Activated T-cell treated with anti-CD3 and anti-CD28 coated beads, Interleukin-2, amount 50 U/mL, for 1 hour (primary cell): ENCODE data around the gene OXT.
"Not testable (repeated sequence)": the region's sequence is repeated elsewhere in the genome, so short reads cannot be mapped to it uniquely, and the experiment has no call there.

ENCODE experiments used
- DNase-seq: peaks from one replicate; pipeline ENCODE4 v3.0.0-alpha.2; 2020

The OXT gene

DNA sequence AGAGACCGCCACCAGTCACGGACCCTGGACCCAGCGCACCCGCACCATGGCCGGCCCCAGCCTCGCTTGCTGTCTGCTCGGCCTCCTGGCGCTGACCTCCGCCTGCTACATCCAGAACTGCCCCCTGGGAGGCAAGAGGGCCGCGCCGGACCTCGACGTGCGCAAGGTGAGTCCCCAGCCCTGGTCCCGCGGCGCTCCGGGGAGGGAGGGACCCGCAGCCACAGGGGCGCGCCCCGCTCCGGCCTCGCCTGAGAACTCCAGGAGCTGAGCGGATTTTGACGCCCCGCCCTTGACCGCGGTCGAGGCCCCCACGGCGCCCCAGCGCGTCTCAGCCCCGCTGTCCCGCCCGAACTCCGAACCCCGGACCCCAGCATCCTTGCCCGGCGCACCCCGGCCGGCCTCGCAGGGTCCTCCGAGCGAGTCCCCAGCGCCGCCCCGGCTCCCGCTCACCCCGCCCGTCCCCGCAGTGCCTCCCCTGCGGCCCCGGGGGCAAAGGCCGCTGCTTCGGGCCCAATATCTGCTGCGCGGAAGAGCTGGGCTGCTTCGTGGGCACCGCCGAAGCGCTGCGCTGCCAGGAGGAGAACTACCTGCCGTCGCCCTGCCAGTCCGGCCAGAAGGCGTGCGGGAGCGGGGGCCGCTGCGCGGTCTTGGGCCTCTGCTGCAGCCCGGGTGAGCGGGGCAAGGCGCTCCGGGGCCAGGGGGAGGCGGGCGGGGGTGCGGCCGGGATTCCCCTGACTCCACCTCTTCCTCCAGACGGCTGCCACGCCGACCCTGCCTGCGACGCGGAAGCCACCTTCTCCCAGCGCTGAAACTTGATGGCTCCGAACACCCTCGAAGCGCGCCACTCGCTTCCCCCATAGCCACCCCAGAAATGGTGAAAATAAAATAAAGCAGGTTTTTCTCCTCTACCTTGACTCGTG, at the start of gene OXT:
OXT (plus strand) TSS at position 11 of the 920 bp plus-strand sequence; CDS start at position 47, 36 bp downstream.
- DNase-seq = peak; percentile 79

DNA sequence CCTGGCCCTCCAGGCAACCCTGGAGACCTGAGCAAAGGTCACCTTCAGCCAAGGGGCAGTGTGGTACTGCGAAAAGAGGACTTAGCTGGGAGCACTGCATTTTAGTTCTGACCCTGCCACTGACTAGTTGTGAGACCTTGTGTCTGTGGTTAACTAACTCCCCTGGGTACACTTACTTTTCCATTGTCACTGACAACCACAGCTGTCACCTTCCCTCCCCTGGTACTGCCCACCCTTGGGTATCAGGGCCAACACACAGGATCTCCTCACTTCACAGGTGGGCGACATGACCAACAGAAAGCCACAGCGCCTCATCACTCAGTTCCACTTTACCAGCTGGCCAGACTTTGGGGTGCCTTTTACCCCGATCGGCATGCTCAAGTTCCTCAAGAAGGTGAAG, 49.6 kb upstream of the OXT start:
- no peak for DNase-seq

DNA sequence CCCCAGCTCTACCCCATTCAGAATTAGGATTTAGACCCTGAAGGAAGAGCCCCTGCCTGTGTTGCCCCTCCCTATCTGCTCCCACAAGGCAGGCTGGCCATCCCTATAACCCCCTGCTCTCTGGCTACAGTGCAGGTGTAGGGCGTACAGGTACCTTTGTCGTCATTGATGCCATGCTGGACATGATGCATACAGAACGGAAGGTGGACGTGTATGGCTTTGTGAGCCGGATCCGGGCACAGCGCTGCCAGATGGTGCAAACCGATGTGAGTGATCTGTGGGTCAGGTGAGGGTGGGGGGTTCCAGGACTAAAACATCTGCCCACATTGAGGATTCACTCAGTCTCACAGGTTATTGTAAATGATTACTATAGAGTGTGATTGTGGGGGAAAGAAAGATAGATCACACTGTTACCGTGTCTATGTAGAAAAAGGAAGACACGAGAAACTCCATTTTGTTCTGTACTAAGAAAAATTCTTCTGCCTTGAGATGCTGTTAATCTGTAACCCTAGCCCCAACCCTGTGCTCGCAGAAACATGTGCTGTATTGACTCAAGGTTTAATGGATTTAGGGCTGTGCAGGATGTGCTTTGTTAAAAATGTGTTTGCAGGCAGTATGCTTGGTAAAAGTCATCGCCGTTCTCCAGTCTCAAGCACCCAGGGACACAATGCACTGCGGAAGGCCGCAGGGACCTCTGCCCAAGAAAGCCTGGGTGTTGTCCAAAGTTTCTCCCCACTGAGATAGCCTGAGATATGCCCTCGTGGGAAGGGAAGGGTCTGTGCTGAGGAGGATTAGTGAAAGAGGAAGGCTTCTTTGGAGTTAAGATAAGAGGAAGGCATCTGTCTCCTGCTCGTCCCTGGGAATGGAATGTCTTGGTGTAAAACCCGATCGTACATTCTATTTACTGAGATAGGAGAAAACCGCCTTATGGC, 48.6 kb upstream of the OXT start:
- DNase-seq = not testable (repeated sequence)

DNA sequence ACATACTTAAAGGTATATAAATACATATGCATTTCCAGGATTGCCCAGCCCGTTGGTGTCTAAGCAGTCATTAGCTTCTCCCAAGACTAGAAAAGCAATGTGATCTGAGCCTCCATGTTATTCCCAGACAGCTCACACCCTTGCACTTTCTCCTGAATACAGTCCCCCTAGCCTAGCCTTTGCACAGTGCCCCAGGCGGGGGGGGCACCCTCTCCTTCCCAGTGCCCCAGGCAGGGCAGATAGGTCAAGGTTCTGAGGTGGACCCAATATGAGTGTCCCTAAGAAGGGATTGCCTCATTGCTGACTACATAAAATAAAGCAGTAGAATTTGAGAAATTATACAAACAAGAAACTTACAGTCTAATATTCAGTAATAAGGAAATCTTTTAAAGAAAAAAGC, 43.4 kb upstream of the OXT start:
- DNase-seq = no peak

DNA sequence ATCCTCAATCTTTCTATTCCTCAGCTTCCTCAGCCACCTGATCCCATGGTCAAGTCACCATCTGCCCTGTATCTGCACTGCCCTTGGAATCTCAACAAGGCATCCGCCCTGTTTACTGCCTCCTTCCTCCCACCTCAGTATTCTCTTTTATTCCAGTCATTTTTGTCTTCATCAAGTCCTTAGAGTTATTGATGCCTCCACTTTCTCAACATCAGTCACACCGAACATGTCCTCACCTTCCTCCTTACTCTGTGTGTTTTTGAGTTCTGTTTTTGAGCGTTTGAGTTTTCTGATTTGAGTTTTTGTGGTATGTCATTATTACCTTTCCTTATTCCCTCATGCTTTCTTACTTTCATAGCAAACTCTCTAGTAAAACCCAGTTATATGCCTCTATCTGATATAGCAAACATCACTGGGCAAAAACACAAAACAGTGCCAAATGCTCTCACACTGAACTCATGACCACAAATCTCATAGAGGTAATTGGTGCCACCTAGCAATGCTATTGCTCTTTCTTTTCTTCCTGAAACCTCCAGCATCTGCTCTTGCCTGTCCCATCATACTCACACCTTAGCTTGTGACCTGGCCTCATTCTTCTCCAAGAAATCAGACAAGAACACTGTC, 39.8 kb upstream of the OXT start:
- no peak for DNase-seq

DNA sequence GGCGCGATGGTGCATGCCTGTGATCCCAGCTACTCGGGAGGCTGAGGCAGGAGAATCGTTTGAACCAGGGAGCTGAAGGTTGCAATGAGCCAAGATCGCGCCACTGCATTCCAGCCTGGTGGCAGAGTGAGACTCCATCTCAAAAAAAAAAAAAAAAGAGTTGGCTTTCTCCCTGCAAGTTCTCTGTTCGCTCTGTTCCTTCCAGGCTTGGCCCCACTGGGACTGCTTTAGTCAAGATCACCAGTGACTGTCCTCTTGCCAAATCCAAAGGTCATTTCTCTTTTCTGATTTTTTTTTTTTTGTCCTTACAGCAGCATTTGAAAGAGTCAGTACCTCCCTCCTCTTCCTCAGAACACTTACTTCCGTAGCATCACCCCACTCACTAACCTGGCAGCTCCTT, 38.8 kb upstream of the OXT start:
- DNase-seq = no peak

DNA sequence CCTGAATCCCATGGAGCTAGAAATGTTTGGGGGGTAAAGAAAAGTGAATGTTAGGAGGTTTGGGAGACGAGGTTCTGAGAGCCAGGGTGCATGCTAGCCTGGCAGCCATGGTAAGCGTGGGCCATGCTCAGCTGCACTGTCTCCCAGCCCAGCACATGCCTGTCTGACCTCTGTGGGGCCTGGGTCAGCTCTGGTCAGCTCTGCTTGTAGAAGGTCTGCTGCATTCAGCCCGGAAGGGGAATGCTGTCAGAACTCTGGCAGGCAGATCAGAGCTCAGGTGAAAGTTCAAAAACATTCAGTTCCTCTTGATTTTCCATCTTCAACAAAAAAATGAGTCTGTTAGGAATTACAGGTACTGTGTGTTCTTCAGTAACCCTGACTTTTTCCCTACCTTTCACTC, 33.8 kb upstream of the OXT start:
- no peak for DNase-seq

DNA sequence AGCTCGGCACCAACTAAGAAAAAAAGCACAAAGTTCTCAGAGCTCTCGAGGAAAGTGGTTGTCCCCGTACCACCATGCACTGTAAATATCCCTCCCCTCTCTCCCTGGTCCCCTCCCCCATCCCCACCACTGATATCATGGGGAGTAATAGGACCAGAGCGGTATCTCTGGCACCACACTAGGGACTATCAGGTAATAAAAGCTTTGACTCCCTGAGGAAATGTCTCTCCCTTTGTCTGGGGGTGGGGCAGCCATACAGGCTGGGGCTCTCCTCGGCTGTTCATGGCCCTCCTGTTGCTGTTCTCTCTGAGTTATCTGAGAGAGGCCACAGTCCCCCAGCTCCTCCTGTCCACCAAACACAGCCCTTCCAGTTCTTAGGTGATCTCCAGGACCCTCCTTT, 33.0 kb upstream of the OXT start:
- DNase-seq = no peak

DNA sequence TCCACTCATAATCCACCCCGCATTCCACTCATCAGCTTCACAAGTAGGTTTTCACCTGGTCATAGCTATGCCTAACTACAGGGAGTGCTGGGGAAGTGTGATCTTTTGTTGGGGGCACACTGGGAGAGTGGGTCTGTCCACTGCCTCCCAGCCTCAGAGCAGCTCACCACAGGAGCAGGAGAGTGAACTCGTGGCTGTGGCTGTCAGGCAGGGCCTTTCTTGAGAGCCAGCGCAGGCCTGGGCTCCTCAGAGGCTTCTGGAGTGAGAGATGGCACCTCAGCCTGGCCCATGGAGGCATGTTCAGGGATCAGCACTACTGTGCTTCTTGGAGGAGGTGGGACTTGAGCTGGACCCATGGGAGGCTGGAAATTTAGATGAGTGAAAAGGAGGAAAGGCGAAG, 32.0 kb upstream of the OXT start:
- DNase-seq = no peak

DNA sequence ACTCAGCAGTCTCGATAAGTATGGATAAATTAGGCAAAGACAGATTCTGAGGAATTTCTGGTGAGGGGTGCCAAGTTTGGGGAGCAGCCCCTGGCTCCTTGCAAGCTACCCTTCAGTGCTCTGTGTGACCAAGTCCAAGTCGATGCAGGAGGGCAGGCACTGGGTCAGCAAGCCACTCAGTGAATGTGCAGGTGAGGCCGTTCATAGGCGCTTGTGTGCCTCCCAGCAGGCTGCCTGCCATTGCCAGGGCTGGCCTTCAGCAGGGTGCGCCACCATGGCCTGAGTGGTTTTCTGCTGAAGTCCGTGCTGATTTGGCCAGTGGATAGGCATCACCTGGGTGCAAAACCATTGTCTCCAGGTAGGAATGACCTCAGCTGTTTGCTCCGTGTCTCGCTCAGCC, 31.3 kb upstream of the OXT start:
- DNase-seq = no peak

DNA sequence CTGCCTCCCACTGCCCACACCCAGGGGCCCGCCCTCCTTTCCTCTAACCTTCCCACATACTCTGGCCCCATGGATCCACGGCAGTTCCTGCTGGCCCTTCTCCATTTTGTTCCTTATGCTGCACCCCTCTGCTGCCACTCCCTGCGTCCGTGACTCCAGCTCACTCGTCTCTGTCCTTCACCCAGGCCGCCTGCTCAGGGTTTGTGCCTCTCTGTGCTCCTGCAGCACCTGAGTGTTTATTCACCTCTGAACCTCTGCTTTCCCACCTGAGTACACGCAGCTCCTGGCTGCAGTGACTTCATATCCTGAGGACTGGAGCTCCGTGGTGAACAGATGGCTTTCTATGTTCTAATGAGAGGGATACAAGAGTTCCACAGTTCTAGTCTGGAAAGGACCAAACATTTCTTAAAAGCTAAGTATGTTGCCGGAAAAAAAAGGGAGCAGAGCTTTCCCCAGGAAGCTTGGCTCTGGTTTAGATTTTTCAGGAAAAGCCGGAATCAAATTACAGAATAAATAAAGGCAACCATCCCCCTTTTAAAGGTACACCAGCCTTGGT, 29.5 kb upstream of the OXT start:
- DNase-seq = no peak

DNA sequence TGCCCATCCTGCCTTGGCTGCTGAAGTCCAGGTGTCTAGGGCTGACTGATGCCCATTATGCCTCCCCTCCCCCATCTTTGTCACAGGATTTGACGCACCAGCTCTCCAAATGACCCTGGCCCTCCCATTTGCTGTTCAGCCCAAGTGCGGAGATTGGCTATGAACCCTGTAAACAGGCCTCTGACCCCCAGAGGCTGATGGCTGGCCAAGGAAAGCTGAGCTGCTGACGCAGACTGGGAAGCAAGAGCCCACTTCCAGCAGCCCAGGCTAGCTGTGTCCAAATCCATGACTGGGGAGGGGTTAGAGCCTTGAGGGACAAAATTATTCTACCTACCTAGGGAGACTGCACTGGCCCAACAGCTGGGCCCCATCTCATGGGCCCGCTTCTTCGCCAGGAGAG, 28.8 kb upstream of the OXT start:
- DNase-seq = no peak

DNA sequence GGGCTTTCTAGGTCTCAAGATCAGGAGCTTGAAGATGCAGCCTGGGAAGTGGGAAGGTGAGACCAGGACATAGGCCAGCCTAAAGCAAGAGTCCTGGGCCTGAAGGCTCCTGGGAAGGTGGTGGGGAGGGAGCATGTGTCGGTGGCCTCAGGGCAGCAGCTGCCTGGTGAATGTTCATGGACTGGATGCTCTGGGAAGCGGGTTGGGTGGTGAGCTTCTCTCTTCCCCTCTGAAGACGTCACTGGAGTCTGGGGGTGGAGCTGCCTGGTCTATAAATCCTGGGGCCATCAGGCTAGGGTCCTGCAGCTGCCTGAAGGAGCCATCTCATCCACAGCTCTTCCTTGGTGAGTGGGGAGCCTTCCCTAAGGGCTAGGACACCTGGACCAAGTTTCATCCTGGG, 28.1 kb upstream of the OXT start, which contains the start of gene GNRH2:
GNRH2 (plus strand) TSS at position 301 of the 400 bp plus-strand sequence. CDS start 793 bp downstream, outside the sequence.
- DNase-seq = no peak

DNA sequence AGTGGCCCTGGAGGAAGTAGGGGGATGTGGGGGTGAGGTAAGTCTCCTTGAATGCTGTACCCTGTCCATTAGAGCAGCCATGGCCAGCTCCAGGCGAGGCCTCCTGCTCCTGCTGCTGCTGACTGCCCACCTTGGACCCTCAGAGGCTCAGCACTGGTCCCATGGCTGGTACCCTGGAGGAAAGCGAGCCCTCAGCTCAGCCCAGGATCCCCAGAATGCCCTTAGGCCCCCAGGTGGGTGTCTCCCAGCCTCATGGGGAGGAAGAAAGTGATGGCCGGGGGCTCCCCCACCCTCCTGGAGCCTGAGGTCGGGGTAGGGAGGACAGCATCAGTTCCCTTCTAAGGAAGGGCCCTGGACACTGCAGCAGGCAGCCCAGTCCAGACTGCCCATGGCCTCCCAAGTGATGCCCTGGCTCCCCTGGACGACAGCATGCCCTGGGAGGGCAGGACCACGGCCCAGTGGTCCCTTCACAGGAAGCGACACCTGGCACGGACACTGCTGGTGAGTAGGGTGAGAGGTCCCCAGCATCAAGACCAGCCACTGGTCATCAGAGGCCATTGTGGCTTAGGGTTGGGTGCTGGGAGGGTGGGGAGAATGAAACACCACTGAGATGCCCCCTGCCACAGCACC, 27.0 kb upstream of the OXT start:
- DNase-seq = no peak

DNA sequence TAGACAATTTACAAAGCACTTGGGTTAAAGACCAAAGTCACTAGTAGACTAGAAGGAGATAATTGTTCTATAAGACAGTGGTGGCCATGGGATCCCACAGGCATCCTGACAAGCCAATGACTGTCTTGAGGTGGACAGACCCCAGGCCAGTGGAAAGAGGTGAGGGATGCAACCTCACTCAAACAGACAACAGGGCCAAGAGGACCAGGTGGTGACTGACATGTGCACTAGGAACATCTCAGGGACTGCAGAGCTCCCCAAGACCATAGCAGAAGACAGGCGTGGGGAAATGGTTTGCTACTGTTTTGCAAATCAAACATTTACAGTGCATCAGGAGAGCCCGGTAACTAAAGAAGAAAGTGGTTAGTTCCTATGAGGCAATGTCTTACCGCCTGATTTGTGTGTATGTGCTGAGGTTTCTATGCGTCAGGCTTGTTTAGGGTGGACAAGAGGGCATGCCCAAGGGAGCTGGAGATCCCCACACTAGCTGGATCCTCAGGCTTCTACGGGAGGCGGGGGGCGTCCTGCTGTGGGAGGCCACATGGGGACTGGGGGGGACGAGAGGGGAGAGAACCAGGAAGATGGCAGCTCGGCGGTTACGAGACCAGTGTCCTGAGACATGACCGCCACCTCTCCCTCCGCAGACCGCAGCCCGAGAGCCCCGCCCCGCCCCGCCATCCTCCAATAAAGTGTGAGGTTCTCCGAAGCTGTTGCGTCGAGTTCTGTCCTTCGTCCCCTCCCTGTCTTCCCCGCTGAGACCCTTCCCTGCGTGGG, 26.2 kb upstream of the OXT start:
- DNase-seq = no peak

DNA sequence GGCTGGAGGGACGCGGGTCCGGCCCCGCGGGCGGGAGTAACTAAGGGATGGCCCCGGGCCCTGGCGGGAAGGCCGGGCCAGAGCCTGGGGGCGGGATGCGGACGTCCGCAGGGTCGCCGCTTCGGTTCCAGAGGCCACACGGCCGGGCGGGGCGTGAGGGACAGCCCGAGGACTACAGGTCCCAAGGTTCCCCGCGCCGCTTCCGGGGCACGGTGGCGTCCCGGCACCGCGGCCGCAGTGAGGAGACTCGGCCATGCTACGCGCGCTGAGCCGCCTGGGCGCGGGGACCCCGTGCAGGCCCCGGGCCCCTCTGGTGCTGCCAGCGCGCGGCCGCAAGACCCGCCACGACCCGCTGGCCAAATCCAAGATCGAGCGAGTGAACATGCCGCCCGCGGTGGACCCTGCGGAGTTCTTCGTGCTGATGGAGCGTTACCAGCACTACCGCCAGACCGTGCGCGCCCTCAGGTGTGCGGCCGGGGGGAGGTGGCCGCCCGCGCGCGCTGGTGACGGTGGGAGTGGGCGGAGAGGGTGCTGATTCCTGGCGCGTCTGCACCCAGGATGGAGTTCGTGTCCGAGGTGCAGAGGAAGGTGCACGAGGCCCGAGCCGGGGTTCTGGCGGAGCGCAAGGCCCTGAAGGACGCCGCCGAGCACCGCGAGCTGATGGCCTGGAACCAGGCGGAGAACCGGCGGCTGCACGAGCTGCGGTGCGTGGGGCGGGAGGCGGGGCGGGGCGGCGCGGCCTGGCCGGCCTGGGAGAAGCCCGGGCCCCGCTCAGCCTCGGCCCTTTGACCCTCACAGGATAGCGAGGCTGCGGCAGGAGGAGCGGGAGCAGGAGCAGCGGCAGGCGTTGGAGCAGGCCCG, 25.4 kb upstream of the OXT start, which contains the start of gene MRPS26:
MRPS26 (plus strand) TSS at position 237 of the 861 bp plus-strand sequence; CDS start at position 254, 17 bp downstream.
- peak; percentile 81 for DNase-seq

DNA sequence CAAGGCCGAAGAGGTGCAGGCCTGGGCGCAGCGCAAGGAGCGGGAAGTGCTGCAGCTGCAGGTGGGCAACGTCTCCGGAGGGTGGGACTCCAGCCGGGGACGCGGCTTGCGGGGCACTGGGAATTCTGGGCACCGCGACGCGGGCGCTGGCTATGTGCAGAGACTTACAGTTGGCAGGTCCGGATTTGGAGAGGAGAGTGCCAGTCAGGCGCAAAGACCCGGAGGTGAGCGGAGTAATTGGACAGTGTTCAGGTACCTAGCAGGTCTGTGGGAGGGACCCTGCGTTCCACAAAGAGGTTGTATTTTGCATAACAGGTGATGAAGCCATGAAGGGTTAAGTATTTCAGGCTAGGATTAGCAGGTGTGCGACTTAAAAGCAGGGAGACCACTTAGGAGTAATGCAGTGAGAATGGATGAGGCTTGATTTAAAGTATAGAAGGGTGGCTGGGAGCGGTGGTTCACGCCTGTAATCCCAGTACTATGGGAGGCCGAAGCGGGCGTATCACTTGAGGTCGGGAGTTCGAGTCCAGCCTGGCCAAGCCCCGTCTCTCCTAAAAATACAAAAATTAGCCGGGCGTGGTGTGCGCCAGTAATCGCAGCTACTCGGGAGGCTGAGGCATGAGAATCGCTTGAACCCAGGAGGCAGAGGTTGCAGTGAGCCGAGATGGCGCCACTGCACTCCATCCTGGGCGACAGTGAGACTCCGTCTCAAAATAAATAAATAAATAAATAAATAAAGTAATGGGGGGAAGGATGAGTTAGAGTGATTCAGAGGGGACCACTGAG, 24.6 kb upstream of the OXT start:
- DNase-seq = no peak

DNA sequence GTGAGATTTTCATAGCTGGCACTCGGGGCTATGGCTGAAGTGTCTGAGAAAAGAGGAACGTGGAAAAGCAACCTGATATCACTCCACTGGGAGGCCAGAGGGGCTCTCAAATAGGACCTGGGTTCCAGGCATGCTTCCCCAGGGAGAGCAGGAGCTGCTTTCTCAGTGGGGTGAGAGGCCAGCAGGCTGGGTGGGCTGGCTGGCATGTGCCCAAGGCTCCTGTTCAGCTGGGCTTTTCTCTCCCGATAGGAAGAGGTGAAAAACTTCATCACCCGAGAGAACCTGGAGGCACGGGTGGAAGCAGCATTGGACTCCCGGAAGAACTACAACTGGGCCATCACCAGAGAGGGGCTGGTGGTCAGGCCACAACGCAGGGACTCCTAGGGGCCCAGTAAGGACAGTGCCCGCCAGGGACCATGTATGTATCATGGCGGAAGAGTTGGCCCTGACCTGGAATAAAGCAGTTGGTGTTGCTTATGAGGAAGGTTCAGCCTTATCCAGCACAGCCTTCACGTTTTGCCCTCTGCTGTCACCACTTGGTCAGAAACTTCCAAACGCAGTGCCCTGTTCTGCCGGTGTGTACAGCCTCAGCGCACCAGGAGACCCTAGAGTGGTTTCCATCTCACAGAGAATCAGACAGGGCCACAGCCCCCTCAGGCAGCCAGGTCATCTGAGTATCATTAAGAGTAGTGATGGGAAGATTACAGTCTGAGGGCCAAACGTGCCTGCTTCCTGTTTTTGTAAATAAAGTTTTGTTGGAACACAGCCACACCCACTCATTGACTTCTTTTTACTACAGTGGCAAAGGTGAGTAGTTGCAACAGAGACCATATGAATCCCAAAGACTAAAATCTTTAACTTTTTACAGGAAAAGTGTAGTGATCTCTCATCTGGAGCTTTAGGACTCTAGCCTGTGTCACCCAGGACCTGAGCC, 23.7 kb upstream of the OXT start:
- DNase-seq = no peak
